AG10803 (cell line): ENCODE measurements around the gene EMILIN3.

Source experiments
- DNase-seq: peaks from one replicate; pipeline ENCODE4 v3.0.0; 2010; ENCODE audit warnings: low read depth
- H3K4me3 ChIP-seq: 2 replicates; pipeline ENCODE4 v1.5.1; 2011; ENCODE audit warnings: mild to moderate bottlenecking, low read length, control low read depth
- CTCF ChIP-seq: conservative IDR thresholded peaks from 2 replicates; pipeline ENCODE4 v1.5.1; 2011; ENCODE audit warnings: mild to moderate bottlenecking, low read length, control low read depth, inconsistent platforms

The EMILIN3 gene

GRCh38 chr20:41339957-41340326 lies 26.7 kb downstream of the EMILIN3 start:
- peak; percentile 53 for DNase-seq
- peak overlapping the region; percentile 74 for H3K4me3 ChIP-seq
- TF ChIP-seq CTCF = peak; percentile 91

- H3K4me3 ChIP-seq = no peak overlapping the region
- no peak for DNase-seq
- no peak for TF ChIP-seq CTCF
Observed at GRCh38 chr20:41336711-41337492, 29.7 kb downstream of the EMILIN3 start.

- DNase-seq = no peak
Observed at GRCh38 chr20:41335591-41335990, 31.0 kb downstream of the EMILIN3 start.

GRCh38 chr20:41334443-41335421 lies 31.9 kb downstream of the EMILIN3 start:
- DNase-seq = peak; percentile 30
- no peak overlapping the region for H3K4me3 ChIP-seq
- TF ChIP-seq CTCF = no peak

More at GRCh38 chr20:41335591-41335990, 31.0 kb downstream of the EMILIN3 start:
- TF ChIP-seq CTCF = no peak
- no peak overlapping the region for H3K4me3 ChIP-seq

GRCh38 chr20:41334036-41334435 lies 32.6 kb downstream of the EMILIN3 start:
- no peak for DNase-seq
- TF ChIP-seq CTCF = no peak
- no peak overlapping the region for H3K4me3 ChIP-seq

- no peak overlapping the region for H3K4me3 ChIP-seq
- no peak for TF ChIP-seq CTCF
- DNase-seq = no peak
Observed at GRCh38 chr20:41331731-41332130, 34.9 kb downstream of the EMILIN3 start.

- no peak overlapping the region for H3K4me3 ChIP-seq
- no peak for DNase-seq
- TF ChIP-seq CTCF = no peak
Observed at GRCh38 chr20:41330941-41331340, 35.7 kb downstream of the EMILIN3 start.
